Colonic mucosa (tissue), 4 donors: ENCODE data around the gene ZNF185. TPM values are rescaled to one million over a fixed set of nuclear protein-coding genes. Genes with fewer than 3 reads are reported as not detected.

Experiments used
- DNase-seq: peaks from one replicate; pipeline ENCODE4 v3.0.0-alpha.2; 2020
- H3K27ac ChIP-seq: fragments of 200-600 bp; one replicate; pipeline ENCODE4 v1.8.0; 2021
- H3K27me3 ChIP-seq: fragments of 200-600 bp; one replicate; pipeline ENCODE4 v1.8.0; 2021
- H3K36me3 ChIP-seq: fragments of 200-600 bp; one replicate; pipeline ENCODE4 v1.8.0; 2021
- H3K4me1 ChIP-seq: fragments of 200-600 bp; one replicate; pipeline ENCODE4 v1.8.0; 2021; ENCODE audit warnings: mild to moderate bottlenecking
- H3K4me3 ChIP-seq: fragments of 200-600 bp; one replicate; pipeline ENCODE4 v1.8.0; 2021
- H3K9ac ChIP-seq, 2 donors: one replicate each; pipeline ENCODE4 v1.7.0; 2013; ENCODE audit warnings: control low read depth in 2 of 2, low read depth in 2 of 2, low read length in 2 of 2
- H3K9me3 ChIP-seq: fragments of 200-600 bp; one replicate; pipeline ENCODE4 v1.8.0; 2021
- CTCF ChIP-seq: fragments of 200-600 bp; IDR thresholded peaks from one replicate; pipeline ENCODE4 v1.8.0; 2022; ENCODE audit warnings: antibody characterized with exemption, mild to moderate bottlenecking
- intact Hi-C: fragments of 100-400 bp; cut with DNase I; formaldehyde crosslinking; loops from one replicate; pipeline ENCODE4 v1.14.1; 2022
- total RNA-seq, 2 donors: library from RNA; stranded (reverse); fragmentation: NEBNext Ultra II Directional in 1 of 2; extraction: Animal tissue kit (Norgen Biotek cat#: 25700) in 1 of 2; gene quantifications; one replicate each; pipeline ENCODE4 v1.2.1, GENCODE V29; 2021
- donor health status: healthy.
- donor health status: DM: no; HTN: no; CAD: no.
- donor health status: DM: no; HTN: no; CAD: no.

ZNF185 gene
- total RNA-seq, 2 donors from 2014 or later: 3.6 to 4.5 TPM

- H3K27ac ChIP-seq: no peak overlapping the region
- no peaks in the 10 kb centered on the region for H3K4me1 ChIP-seq
- TF ChIP-seq CTCF: no peak
- no peak for DNase-seq
- intact Hi-C loops: no loop called here
- H3K9me3 ChIP-seq: no peaks in the 10 kb centered on the region
- no peak overlapping the region for H3K4me3 ChIP-seq
- no peak overlapping the region for H3K9ac ChIP-seq
- H3K27me3 ChIP-seq: no peaks in the 10 kb centered on the region
- H3K36me3 ChIP-seq: no peaks in the 10 kb centered on the region
Observed at GRCh38 chrX:152873361-152873760, 24.5 kb upstream of the ZNF185 start.

DNA sequence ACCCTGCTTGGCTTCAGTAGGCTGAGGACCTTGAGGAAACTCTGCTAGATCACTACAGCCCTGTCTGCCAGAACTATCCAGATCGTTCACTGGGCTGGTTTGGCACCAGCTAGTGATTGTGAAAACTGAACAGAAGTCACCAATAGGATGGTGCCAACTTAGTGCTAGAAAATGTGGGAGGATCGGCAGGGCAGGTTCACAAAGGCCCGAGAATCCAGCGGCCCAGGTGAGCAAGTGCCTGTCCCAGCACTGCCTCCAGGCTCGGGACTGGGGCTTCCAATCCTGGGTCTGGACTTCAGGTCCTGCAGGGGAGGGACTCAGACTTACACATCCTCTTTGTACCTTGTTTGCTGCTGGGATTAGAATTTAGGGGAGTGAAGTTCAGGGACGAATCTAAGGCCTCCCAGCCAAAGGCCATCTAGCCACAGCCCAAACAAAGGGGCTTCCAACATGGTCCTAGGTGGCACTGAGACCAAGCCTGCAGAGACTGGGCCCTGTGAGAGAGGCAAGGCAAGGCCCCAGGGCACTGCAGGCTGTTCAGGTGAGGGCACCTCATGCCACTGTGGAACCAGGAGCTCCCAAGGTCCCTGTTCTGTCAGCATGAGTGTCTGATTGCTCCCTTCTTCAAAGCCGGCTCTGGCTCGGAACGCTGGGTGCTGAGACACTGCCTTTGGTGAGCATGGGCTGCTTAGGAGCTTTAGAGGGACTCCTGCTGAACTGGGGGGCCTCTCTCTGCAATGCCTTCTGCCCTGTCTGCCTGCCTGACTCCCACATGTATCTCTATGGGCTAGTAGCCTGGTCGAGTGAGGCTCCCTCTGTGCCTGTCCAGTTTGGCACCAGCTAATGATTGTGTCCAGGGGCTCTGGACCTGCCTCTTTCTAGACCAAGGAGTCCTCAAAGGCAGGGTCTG is 20.7 kb upstream of the ZNF185 start:
- no peak overlapping the region for H3K9ac ChIP-seq
- H3K9me3 ChIP-seq: no peaks in the 10 kb centered on the region
- no peaks in the 10 kb centered on the region for H3K36me3 ChIP-seq
- no peak for DNase-seq
- no peaks in the 10 kb centered on the region for H3K27me3 ChIP-seq
- intact Hi-C loops: no loop called here
- no peak for TF ChIP-seq CTCF
- no peaks in the 10 kb centered on the region for H3K4me1 ChIP-seq
- no peak overlapping the region for H3K27ac ChIP-seq
- H3K4me3 ChIP-seq: no peak overlapping the region

- Histone ChIP-seq H3K36me3 (no peaks in the 10 kb centered on the region), H3K27ac (no peak overlapping the region), H3K9me3 (no peaks in the 10 kb centered on the region), H3K4me1 (no peaks in the 10 kb centered on the region), H3K27me3 (no peaks in the 10 kb centered on the region), H3K9ac (no peak overlapping the region), H3K4me3 (no peak overlapping the region)
- TF ChIP-seq CTCF: no peak
- intact Hi-C loops: no loop called here
- no peak for DNase-seq
Observed at GRCh38 chrX:152878976-152879755, 18.7 kb upstream of the ZNF185 start.

DNA sequence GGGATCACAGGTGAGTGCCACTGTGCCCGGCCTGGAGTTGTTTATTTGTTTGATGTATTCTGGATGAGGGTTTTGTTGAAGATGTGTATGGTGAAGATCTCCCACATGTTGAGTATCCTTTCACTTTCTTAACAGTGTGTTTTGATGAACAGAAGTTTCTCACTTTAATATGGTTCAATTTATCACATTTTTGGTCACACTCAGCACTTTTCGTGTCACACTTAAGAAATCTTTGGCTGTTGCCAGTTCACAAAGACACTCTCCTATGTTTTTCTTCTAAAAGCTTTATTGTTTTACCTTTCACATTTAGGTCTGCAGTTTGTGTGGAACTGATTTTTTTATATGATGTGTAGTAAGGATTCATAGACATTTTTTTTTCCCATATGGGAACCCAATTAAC is 16.6 kb upstream of the ZNF185 start:
- Histone ChIP-seq H3K27ac (no peak overlapping the region), H3K4me1 (no peaks in the 10 kb centered on the region), H3K27me3 (no peaks in the 10 kb centered on the region), H3K9ac (no peak overlapping the region), H3K9me3 (no peaks in the 10 kb centered on the region), H3K36me3 (no peaks in the 10 kb centered on the region), H3K4me3 (no peak overlapping the region)
- intact Hi-C loops: no loop called here
- DNase-seq: no peak
- TF ChIP-seq CTCF: no peak

GRCh38 chrX:152884171-152884570 is 13.7 kb upstream of the ZNF185 start:
- no peaks in the 10 kb centered on the region for H3K27me3 ChIP-seq
- DNase-seq: no peak
- intact Hi-C loops: no loop called here

More at GRCh38 chrX:152884171-152884570, 13.7 kb upstream of the ZNF185 start:
- H3K4me3 ChIP-seq: no peak overlapping the region
- H3K36me3 ChIP-seq: no peaks in the 10 kb centered on the region
- H3K4me1 ChIP-seq: no peaks in the 10 kb centered on the region
- no peak for TF ChIP-seq CTCF
- no peak overlapping the region for H3K27ac ChIP-seq
- no peak overlapping the region for H3K9ac ChIP-seq
- no peaks in the 10 kb centered on the region for H3K9me3 ChIP-seq
